H1 (cell line): Measurements from ENCODE around the gene ATP11C. TPM values are rescaled to one million over a fixed set of nuclear protein-coding genes. Genes with fewer than 3 reads are reported as not detected.

Experiments
- CTCF ChIA-PET: fragments of 300-600 bp; sonication (Branson Sonifier 250); formaldehyde crosslinking; loops from one replicate; lab custom pipeline; 2021; ENCODE audit not compliant: partially characterized antibody; lab: Charles Lee
- POLR2A ChIA-PET: fragments of 300-600 bp; sonication (Branson Sonifier 250); formaldehyde crosslinking; loops from one replicate; lab custom pipeline; 2021; ENCODE audit warnings: inconsistent platforms; ENCODE audit not compliant: partially characterized antibody; lab: Charles Lee
- DNase-seq, 2 experiments: peaks; one replicate each; pipeline versions ENCODE4 v3.0.0 to v3.0.0-alpha.2; 2010 to 2022; ENCODE audit warnings: low spot score in 2 of 2, low read depth in 1 of 2, mixed read lengths in 1 of 2
- FAIRE-seq: peaks from 2 replicates; lab custom pipeline; 2011; peaks lifted over from hg19 to GRCh38; lab: Jason Lieb, UNC
- H2AFZ ChIP-seq: 2 replicates; pipeline ENCODE4 v1.8.1; 2012; ENCODE audit warnings: low read length, inconsistent platforms
- H2AK5ac ChIP-seq: 2 replicates; pipeline ENCODE4 v1.6.1; 2013; ENCODE audit warnings: low read depth, low read length
- H2BK120ac ChIP-seq: replicated peaks from 2 replicates; pipeline ENCODE3; 2013; ENCODE audit warnings: low read depth, low read length, inconsistent platforms
- H2BK12ac ChIP-seq: 2 replicates; pipeline ENCODE4 v1.6.1; 2013; ENCODE audit warnings: low read depth, low read length
- H2BK15ac ChIP-seq: 2 replicates; pipeline ENCODE4 v1.6.1; 2013; ENCODE audit warnings: low read length
- H2BK20ac ChIP-seq: 2 replicates; pipeline ENCODE4 v1.6.1; 2013; ENCODE audit warnings: low read length
- H2BK5ac ChIP-seq: 2 replicates; pipeline ENCODE4 v1.6.1; 2013; ENCODE audit warnings: low read depth, low read length
- H3K14ac ChIP-seq: 2 replicates; pipeline ENCODE4 v1.6.1; 2013; ENCODE audit warnings: inconsistent platforms; ENCODE audit not compliant: insufficient read length
- H3K18ac ChIP-seq: 2 replicates; pipeline ENCODE4 v1.6.1; 2013; ENCODE audit warnings: low read length; ENCODE audit errors: extremely low read depth
- H3K23ac ChIP-seq: 2 replicates; pipeline ENCODE4 v1.6.1; 2013; ENCODE audit warnings: inconsistent platforms; ENCODE audit not compliant: insufficient read length
- H3K23me2 ChIP-seq: 2 replicates; pipeline ENCODE4 v1.6.1; 2013; ENCODE audit warnings: low read depth, low read length
- H3K27ac ChIP-seq: 2 replicates; pipeline ENCODE4 v1.6.1; 2011; ENCODE audit warnings: low read depth, low read length, inconsistent platforms
- H3K27me3 ChIP-seq, 4 experiments: replicated peaks in 1 of 4; 1 replicate in 1 of 4; 2 replicates in 3 of 4; pipeline versions ENCODE4 v1.6.1 to v1.8.1; 2011 to 2013; ENCODE audit warnings: low read length in 3 of 4, mild to moderate bottlenecking in 3 of 4, inconsistent platforms in 2 of 4, mixed read lengths in 2 of 4, moderate library complexity in 1 of 4; ENCODE audit not compliant: control insufficient read depth in 3 of 4, insufficient read depth in 3 of 4; ENCODE audit errors: extremely low read depth in 1 of 4
- H3K36me3 ChIP-seq, 4 experiments: 2 replicates each; pipeline versions ENCODE4 v1.6.1 to v1.8.1; 2011 to 2013; ENCODE audit warnings: mild to moderate bottlenecking in 4 of 4, low read length in 3 of 4, moderate library complexity in 2 of 4, control low read depth in 1 of 4, inconsistent platforms in 1 of 4; ENCODE audit not compliant: insufficient read depth in 4 of 4, control insufficient read depth in 2 of 4
- H3K4ac ChIP-seq: replicated peaks from 2 replicates; pipeline ENCODE3; 2013; ENCODE audit warnings: low read length, low read depth, mixed read lengths, inconsistent platforms; ENCODE audit not compliant: insufficient read length
- H3K4me1 ChIP-seq, 4 experiments: replicated peaks in 1 of 4; 1 replicate in 1 of 4; 2 replicates in 3 of 4; pipeline versions ENCODE4 v1.6.1 to v1.8.1; 2011 to 2013; ENCODE audit warnings: low read length in 3 of 4, inconsistent platforms in 2 of 4, mixed read lengths in 1 of 4; ENCODE audit not compliant: insufficient read depth in 4 of 4, control insufficient read depth in 3 of 4
- H3K4me2 ChIP-seq, 2 experiments: 2 replicates each; pipeline versions ENCODE4 v1.6.1 to v1.8.1; 2011 to 2013; ENCODE audit warnings: low read depth in 2 of 2, low read length in 2 of 2, control low read depth in 1 of 2, inconsistent platforms in 1 of 2, mild to moderate bottlenecking in 1 of 2; ENCODE audit not compliant: insufficient read depth in 1 of 2
- H3K4me3 ChIP-seq, 4 experiments: fragments of 200-600, 300-600 bp in 1 of 4; sonication (generic), shearing (Covaris generic), sonication (Bioruptor Twin) in 1 of 4; 2 replicates each; pipeline versions ENCODE4 v1.5.1 to v1.8.1; 2011 to 2016; ENCODE audit warnings: low read length in 4 of 4, low read depth in 3 of 4, control low read depth in 2 of 4, inconsistent platforms in 2 of 4, mild to moderate bottlenecking in 2 of 4, mixed read lengths in 1 of 4, moderate library complexity in 1 of 4; ENCODE audit not compliant: insufficient read depth in 2 of 4; ENCODE audit errors: extremely low read depth in 1 of 4
- H3K56ac ChIP-seq: replicated peaks from 2 replicates; pipeline ENCODE3; 2013; ENCODE audit warnings: low read depth, mild to moderate bottlenecking, mixed read lengths, low read length, inconsistent platforms; ENCODE audit not compliant: insufficient read length
- H3K79me1 ChIP-seq: 2 replicates; pipeline ENCODE4 v1.6.1; 2013; ENCODE audit warnings: low read depth, low read length, control low read depth
- H3K79me2 ChIP-seq, 2 experiments: 2 replicates each; pipeline versions ENCODE4 v1.6.1 to v1.8.1; 2012 to 2013; ENCODE audit warnings: low read length in 2 of 2, mild to moderate bottlenecking in 2 of 2, inconsistent platforms in 1 of 2; ENCODE audit not compliant: insufficient read depth in 2 of 2, control insufficient read depth in 1 of 2
- H3K9ac ChIP-seq, 4 experiments: replicated peaks in 1 of 4; 1 replicate in 1 of 4; 2 replicates in 3 of 4; pipeline versions ENCODE4 v1.6.1 to v1.8.1; 2011 to 2013; ENCODE audit warnings: low read depth in 3 of 4, low read length in 3 of 4, control low read depth in 2 of 4, mild to moderate bottlenecking in 2 of 4, moderate library complexity in 2 of 4, inconsistent platforms in 1 of 4; ENCODE audit errors: extremely low read depth in 1 of 4
- H3K9me3 ChIP-seq, 2 experiments: 2 replicates each; pipeline versions ENCODE4 v1.6.1 to v1.8.1; 2012 to 2013; ENCODE audit warnings: mild to moderate bottlenecking in 2 of 2, moderate library complexity in 2 of 2, control low read depth in 1 of 2, inconsistent platforms in 1 of 2, low read depth in 1 of 2, low read length in 1 of 2, mixed read lengths in 1 of 2; ENCODE audit not compliant: insufficient read depth in 2 of 2
- H4K20me1 ChIP-seq, 2 experiments: replicated peaks in 1 of 2; 2 replicates each; pipeline versions ENCODE3 to v1.8.1; 2011 to 2013; ENCODE audit warnings: inconsistent platforms in 2 of 2, low read length in 2 of 2, mild to moderate bottlenecking in 1 of 2; ENCODE audit not compliant: insufficient read depth in 2 of 2, control insufficient read depth in 1 of 2
- H4K5ac ChIP-seq: 2 replicates; pipeline ENCODE4 v1.6.1; 2013; ENCODE audit warnings: low read length, low read depth, mixed read lengths, inconsistent platforms; ENCODE audit not compliant: insufficient read length
- H4K8ac ChIP-seq: 2 replicates; pipeline ENCODE4 v1.8.0; 2013; ENCODE audit warnings: mild to moderate bottlenecking, moderate library complexity, low read length, inconsistent platforms; ENCODE audit not compliant: insufficient read depth; ENCODE audit errors: extremely low read depth
- H4K91ac ChIP-seq: replicated peaks from 2 replicates; pipeline ENCODE3; 2013; ENCODE audit warnings: low read length, mixed read lengths, inconsistent platforms; ENCODE audit not compliant: insufficient read length
- GTF2F1 ChIP-seq: IDR thresholded peaks from 2 replicates; pipeline ENCODE4 v1.6.1; 2012; ENCODE audit warnings: low read depth, low read length, improper control_type of control experiment, borderline replicate concordance
- POU5F1 ChIP-seq: IDR thresholded peaks from 2 replicates; pipeline ENCODE4 v1.6.1; 2011; ENCODE audit warnings: low read depth, mild to moderate bottlenecking, low read length, moderate library complexity
- SIX5 ChIP-seq: IDR thresholded peaks from 2 replicates; pipeline ENCODE4 v1.6.1; 2011; ENCODE audit warnings: mild to moderate bottlenecking, low read depth, low read length
- SRF ChIP-seq: IDR thresholded peaks from 2 replicates; pipeline ENCODE4 v1.6.1; 2011; ENCODE audit warnings: mild to moderate bottlenecking, low read depth, low read length, moderate library complexity
- TEAD4 ChIP-seq: IDR thresholded peaks from 2 replicates; pipeline ENCODE4 v1.6.1; 2012; ENCODE audit warnings: low read depth, low read length, inconsistent platforms, mixed read lengths
- WGBS, 2 experiments: shearing (Covaris generic) in 1 of 2; methylation state at CpG; one replicate each; pipeline versions ENCODE4 v1.1.6 to v1.1.7; 2013 to 2015; ENCODE audit warnings: low lambda C conversion rate in 2 of 2, mixed read lengths in 2 of 2, inconsistent platforms in 1 of 2, low coverage in 1 of 2, missing lambda C conversion rate in 1 of 2; ENCODE audit not compliant: insufficient replicate concordance in 2 of 2, insufficient coverage in 1 of 2, insufficient read length in 1 of 2; ENCODE audit errors: extremely low coverage in 1 of 2, missing lambda C conversion rate in 1 of 2; 5-methylcytosine and 5-hydroxymethylcytosine counted together
- polyA plus RNA-seq, 7 experiments: library from polyadenylated mRNA; depleted of rRNA in 3 of 7; stranded (reverse) in 5 of 7; unstranded in 2 of 7; fragments of >200 nt in 5 of 7; fragments of 200-250 nt in 2 of 7; gene quantifications; 1 replicate in 5 of 7; 2 replicates in 1 of 7; 4 replicates in 1 of 7; pipeline versions ENCODE4 v1.2.1 to v1.2.3, GENCODE V29; 2011 to 2013; ENCODE audit warnings: missing spikeins in 2 of 7, mixed read lengths in 2 of 7
- total RNA-seq: library from RNA; stranded (reverse); fragmentation: NEBNext Ultra II Directional; extraction: Animal tissue kit (Norgen Biotek cat#: 25700); gene quantifications from 2 replicates; pipeline ENCODE4 v1.2.1, GENCODE V29; 2021

Gene ATP11C
- total and polyA plus RNA-seq, 2 of the 8 experiments (the other 6 are each of a cell fraction or from before 2014, with no cell fraction given), result 14.7 to 52.1 TPM

- Histone ChIP-seq H3K27me3 (no peaks in the 10 kb centered on the region), H3K4me2 (peak overlapping the region; percentile 7 to 28; a peak in 1 of 4 replicates), H2AK5ac (0 out of 2 replicates have a peak overlapping the region, but pooled peaks have one; percentile 13), H4K91ac (no peak overlapping the region), H3K23me2 (no peaks in the 10 kb centered on the region), H3K9me3 (no peaks in the 10 kb centered on the region), H3K14ac (no peak overlapping the region), H3K36me3 (no peaks in the 10 kb centered on the region), H2BK120ac (no peak overlapping the region), H3K4ac (no peak overlapping the region), H3K79me1 (no peaks in the 10 kb centered on the region), H4K5ac (no peak overlapping the region), H3K56ac (no peak overlapping the region), H3K4me1 (peaks cover 1 to 17% (median 7%) of the 10 kb centered on the region in 4 experiments), H2BK15ac (no peak overlapping the region), H3K9ac (no peak overlapping the region), H2BK20ac (no peak overlapping the region), H3K23ac (no peak overlapping the region), H3K18ac (no peak overlapping the region; the same call in 1 of the 2 replicates), H2AFZ (no peak overlapping the region), H4K8ac (no peak overlapping the region), H4K20me1 (no peaks in the 10 kb centered on the region), H3K27ac (no peak overlapping the region), H3K4me3 (no peak overlapping the region), H2BK5ac (no peak overlapping the region; the same call in 1 of the 2 replicates), H2BK12ac (peak overlapping the region; percentile 60; the same call in 1 of the 2 replicates), H3K79me2 (peaks cover 0 to 14% of the 10 kb centered on the region in 2 experiments; a peak in 1 of 4 replicates)
- DNase-seq (peak in 1 of 2 experiments; percentile 17), FAIRE-seq (no peak)
- WGBS, 2 experiments, result 63% methylated on average over 1 of the region's 2 CpGs; no CpG with 5 or more reads in 1 of the 2 experiments
- CTCF ChIA-PET, result interaction anchor here (0.8 to 2.2 kb wide), 3 partner anchors 8 to 107 kb away, joined by 3 to 9 read pairs (median 3); no protein-coding TSS in a partner anchor
- TF ChIP-seq GTF2F1 (no peak), TEAD4 (peak; percentile 69), POU5F1 (no peak), SRF (no peak), SIX5 (no peak)
- POLR2A ChIA-PET, result interaction anchor here (0.9 to 1.0 kb wide), 2 partner anchors 19 to 83 kb away, joined by 3 to 4 read pairs; partner anchors contain the start of gene ATP11C
Observed at GRCh38 chrX:139850968-139851367, 81.9 kb downstream of the ATP11C start.
